Osteocyte (in vitro differentiated cells): ENCODE data around the gene PDZD8. TPM values are rescaled to one million over a fixed set of nuclear protein-coding genes. Genes with fewer than 3 reads are reported as not detected.

Experiments used
- DNase-seq: peaks from one replicate; pipeline ENCODE4 v3.0.0; 2021; ENCODE audit warnings: mixed read lengths; ENCODE audit not compliant: unreplicated experiment; ENCODE audit errors: extremely low spot score
- H3K27ac Mint-ChIP-seq: one replicate; pipeline ENCODE4 v1.8.0; 2021; ENCODE audit warnings: mild to moderate bottlenecking, mixed read lengths; ENCODE audit not compliant: unreplicated experiment
- H3K27me3 Mint-ChIP-seq: one replicate; pipeline ENCODE4 v1.8.0; 2021; ENCODE audit warnings: mixed read lengths; ENCODE audit not compliant: unreplicated experiment
- H3K36me3 Mint-ChIP-seq: one replicate; pipeline ENCODE4 v1.8.0; 2021; ENCODE audit warnings: mixed read lengths; ENCODE audit not compliant: unreplicated experiment
- H3K4me1 Mint-ChIP-seq: one replicate; pipeline ENCODE4 v1.8.0; 2021; ENCODE audit warnings: mixed read lengths; ENCODE audit not compliant: unreplicated experiment
- H3K4me3 Mint-ChIP-seq: one replicate; pipeline ENCODE4 v1.8.0; 2021; ENCODE audit warnings: mild to moderate bottlenecking, moderate library complexity, mixed read lengths; ENCODE audit not compliant: unreplicated experiment
- H3K9me3 Mint-ChIP-seq: one replicate; pipeline ENCODE4 v1.8.0; 2021; ENCODE audit warnings: mixed read lengths; ENCODE audit not compliant: unreplicated experiment
- CTCF ChIP-seq: fragments of 200-600 bp; sonication (generic); IDR thresholded peaks from 2 replicates; pipeline ENCODE4 v1.5.0; 2021; ENCODE audit warnings: antibody characterized with exemption, mild to moderate bottlenecking, moderate library complexity
- total RNA-seq: library from RNA; stranded (reverse); gene quantifications from 2 replicates; pipeline ENCODE4 v1.2.1, GENCODE V29; 2021

The PDZD8 gene
- total RNA-seq, 1 donor from 2014 or later = 32.9 TPM

- H3K27me3 Mint-ChIP-seq = peaks cover 15% of the 10 kb centered on the region
- no peaks in the 10 kb centered on the region for H3K36me3 Mint-ChIP-seq
- H3K9me3 Mint-ChIP-seq = no peaks in the 10 kb centered on the region
- DNase-seq = no peak
- H3K27ac Mint-ChIP-seq = no peak overlapping the region
- no peaks in the 10 kb centered on the region for H3K4me1 Mint-ChIP-seq
- TF ChIP-seq CTCF = no peak
- no peak overlapping the region for H3K4me3 Mint-ChIP-seq
Observed at GRCh38 chr10:117419159-117419558, 43.9 kb upstream of the PDZD8 start.

- H3K36me3 Mint-ChIP-seq = no peaks in the 10 kb centered on the region
- TF ChIP-seq CTCF = no peak
- no peak overlapping the region for H3K27ac Mint-ChIP-seq
- H3K4me1 Mint-ChIP-seq = no peaks in the 10 kb centered on the region
- H3K9me3 Mint-ChIP-seq = no peaks in the 10 kb centered on the region
- H3K27me3 Mint-ChIP-seq = peaks cover 18% of the 10 kb centered on the region
- H3K4me3 Mint-ChIP-seq = no peak overlapping the region
- no peak for DNase-seq
Observed at GRCh38 chr10:117418121-117418520, 42.9 kb upstream of the PDZD8 start.

GRCh38 chr10:117417196-117417595 is 42.0 kb upstream of the PDZD8 start:
- no peak for TF ChIP-seq CTCF

GRCh38 chr10:117413928-117414618 is 38.8 kb upstream of the PDZD8 start:
- H3K4me3 Mint-ChIP-seq = no peak overlapping the region
- H3K9me3 Mint-ChIP-seq = no peaks in the 10 kb centered on the region
- H3K27ac Mint-ChIP-seq = no peak overlapping the region
- no peak for TF ChIP-seq CTCF
- no peaks in the 10 kb centered on the region for H3K4me1 Mint-ChIP-seq
- no peaks in the 10 kb centered on the region for H3K36me3 Mint-ChIP-seq
- DNase-seq = no peak
- H3K27me3 Mint-ChIP-seq = peaks cover 38% of the 10 kb centered on the region

More at GRCh38 chr10:117417196-117417595, 42.0 kb upstream of the PDZD8 start:
- H3K36me3 Mint-ChIP-seq = no peaks in the 10 kb centered on the region
- no peak for DNase-seq
- H3K9me3 Mint-ChIP-seq = no peaks in the 10 kb centered on the region
- H3K4me1 Mint-ChIP-seq = no peaks in the 10 kb centered on the region
- H3K27ac Mint-ChIP-seq = no peak overlapping the region
- peaks cover 27% of the 10 kb centered on the region for H3K27me3 Mint-ChIP-seq
- H3K4me3 Mint-ChIP-seq = no peak overlapping the region

GRCh38 chr10:117412469-117413010 is 37.3 kb upstream of the PDZD8 start:
- Mint-ChIP-seq H3K4me3 (no peak overlapping the region), H3K36me3 (no peaks in the 10 kb centered on the region), H3K27ac (no peak overlapping the region), H3K27me3 (peaks cover 31% of the 10 kb centered on the region), H3K9me3 (no peaks in the 10 kb centered on the region), H3K4me1 (no peaks in the 10 kb centered on the region)
- DNase-seq = no peak
- TF ChIP-seq CTCF = no peak
